G401 (cell line): Measurements from ENCODE around the gene CAP1. TPM values are rescaled to one million over a fixed set of nuclear protein-coding genes. Genes with fewer than 3 reads are reported as not detected.

Source experiments
- DNase-seq: peaks from one replicate; pipeline ENCODE4 v3.0.0-alpha.2; 2015; ENCODE audit warnings: low spot score
- in situ Hi-C: cut with HindIII; loops from 2 replicates; pipeline ENCODE4 v1.10.0; 2016; ENCODE audit warnings: low sequenced_read_pairs, mixed read lengths
- total RNA-seq: library from RNA; depleted of rRNA; stranded (reverse); fragments of >200 nt; shearing (Covaris generic); gene quantifications from 2 replicates; pipeline ENCODE4 v1.2.3, GENCODE V29; 2014; rRNA removed

The CAP1 gene
- total RNA-seq, 1 experiment from 2014 or later: 183 TPM

GRCh38 chr1:40090652-40091355 is 50.3 kb downstream of the CAP1 start:
- no peak for DNase-seq
- in situ Hi-C loops: no loop called here

- in situ Hi-C loops: no loop called here
- no peak for DNase-seq
Measured at GRCh38 chr1:40092241-40092640, 51.7 kb downstream of the CAP1 start.

DNA sequence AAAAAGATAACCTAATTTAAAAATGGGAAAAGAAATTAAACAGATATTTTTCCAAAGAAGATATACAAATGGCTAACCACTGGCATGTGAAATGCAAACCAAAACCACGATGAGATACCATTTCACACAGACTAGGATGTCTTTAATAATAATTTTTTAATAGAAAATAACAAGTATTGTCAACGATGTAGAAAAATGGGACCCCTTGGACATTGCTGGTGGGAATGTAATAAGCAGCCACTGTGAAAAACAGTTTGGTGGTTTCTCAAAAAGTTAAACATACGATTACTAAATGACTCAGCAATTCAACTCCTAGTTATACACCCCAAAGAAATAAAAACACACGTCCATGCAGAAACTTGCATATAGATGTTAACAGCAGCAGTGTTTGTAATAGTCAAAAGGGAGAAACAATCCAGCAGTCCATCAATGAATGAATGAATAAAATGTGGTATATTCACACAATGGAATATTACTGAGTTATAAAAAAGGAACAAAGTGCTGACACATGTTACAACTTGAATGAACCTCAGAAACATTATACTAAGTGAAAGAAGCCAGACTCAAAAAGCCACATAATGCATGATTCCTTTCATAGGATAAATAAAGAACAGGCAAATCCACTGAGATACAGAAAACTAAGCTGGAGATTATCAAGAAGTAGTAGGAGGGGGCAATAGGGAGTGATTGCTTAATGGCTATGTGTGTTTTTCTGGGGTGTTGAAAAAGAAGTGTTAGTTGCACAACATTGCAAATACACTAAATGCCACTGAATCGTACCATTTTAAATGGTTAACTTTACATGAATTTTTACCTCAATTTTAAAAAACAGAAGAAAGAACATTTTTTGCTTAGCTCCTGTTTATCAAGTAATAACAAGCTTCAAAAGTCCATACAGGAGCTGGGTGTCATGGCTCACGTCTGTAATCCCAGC is 52.4 kb downstream of the CAP1 start:
- in situ Hi-C loops: no loop called here
- DNase-seq: no peak

DNA sequence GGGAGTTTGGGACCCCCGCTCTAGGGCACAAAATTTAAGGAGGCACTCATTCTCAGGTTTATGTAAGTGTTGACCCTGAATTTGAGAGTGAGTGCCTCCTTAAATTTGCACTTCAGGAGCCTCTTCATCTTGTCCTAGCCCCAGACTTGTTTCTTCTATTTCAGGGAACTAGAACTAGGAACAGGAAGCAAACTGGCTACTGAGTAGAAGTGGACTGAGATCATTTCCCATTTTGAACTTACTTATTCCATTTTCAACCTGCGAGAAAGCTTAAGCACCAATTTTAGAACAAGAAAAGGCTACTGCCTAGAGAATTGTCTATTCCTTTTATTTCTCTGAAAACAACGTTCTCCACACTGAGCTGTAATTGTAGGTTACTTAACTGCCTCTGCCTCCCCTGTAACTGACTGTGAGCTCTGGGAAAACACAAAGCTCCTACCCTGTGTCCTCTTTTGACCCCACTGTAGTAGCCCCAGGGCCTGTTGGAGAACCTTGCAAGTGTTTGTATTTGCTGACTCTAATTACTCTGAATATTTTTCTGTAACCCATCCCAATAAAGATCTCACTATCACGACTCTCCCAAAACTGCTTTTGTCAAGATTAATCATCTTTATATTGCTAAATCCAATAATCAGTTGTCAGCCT is 54.1 kb downstream of the CAP1 start:
- DNase-seq: no peak
- in situ Hi-C loops: no loop called here

- in situ Hi-C loops: no loop called here
- no peak for DNase-seq
Measured at GRCh38 chr1:40095806-40096205, 55.3 kb downstream of the CAP1 start.

- no peak for DNase-seq
- in situ Hi-C loops: no loop called here
Measured at GRCh38 chr1:40096646-40096976, 56.1 kb downstream of the CAP1 start.

DNA sequence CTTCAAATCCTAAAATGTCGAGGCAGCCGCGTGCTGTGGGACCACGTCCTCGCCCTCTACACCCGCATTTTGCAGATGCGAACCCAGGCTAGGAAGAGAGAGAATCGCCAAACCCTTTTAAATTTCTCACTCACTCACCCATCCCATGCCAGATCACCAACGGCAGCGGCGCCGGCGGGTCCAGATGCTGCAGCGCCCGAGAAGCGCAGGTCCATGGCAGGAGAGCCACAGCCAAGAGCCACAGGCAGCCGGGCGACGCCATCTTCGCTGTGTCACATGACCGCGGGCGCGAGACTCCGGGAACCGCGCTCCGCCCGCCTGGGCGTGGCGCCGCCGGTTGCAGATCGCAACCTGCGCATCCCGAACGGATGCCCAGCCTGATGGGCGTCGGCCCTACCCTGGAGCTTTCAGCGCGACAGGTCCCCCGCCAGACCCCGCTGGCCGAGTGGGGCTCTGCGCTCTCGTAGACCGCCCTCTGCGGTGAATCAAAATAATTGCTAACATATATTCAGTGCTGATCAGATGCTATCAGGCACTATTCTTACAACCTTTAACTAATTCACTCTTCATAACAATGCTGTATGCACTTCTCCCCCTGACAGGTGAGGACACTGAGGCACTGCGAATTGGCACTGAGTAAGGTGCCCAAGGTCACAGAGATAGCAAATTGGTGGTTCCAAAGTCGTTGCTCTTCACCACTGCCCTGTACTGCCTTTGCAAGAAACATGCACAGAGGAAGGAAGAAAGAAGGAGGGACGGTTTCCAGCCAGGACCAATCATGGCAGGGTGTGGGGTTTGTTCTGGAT is 56.7 kb downstream of the CAP1 start, which contains the start of gene PPT1:
Gene PPT1 (minus strand): TSS at position 276 of the 806 bp plus-strand sequence. CDS start 14 bp downstream, at position 262.
- in situ Hi-C loops: no loop called here
- DNase-seq: peak; percentile 81

DNA sequence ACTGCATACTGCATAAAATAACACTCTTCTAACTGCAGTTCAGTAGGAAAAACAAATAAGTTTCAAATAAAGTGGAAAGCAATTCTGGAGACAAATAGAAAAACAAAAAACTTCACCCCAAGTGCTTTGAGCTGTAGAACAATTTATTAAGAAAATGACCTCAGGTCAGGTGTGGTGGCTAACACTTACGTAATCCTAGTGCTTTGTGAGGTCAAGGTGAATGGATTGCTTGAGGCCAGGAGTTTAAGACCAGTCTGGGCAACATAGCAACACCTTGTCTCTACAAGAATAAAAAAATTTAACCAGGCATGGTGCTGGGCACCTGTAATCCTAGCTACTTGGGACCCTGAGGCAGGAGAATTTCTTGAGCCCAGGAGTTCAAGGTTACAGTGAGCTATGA is 61.5 kb downstream of the CAP1 start:
- in situ Hi-C loops: no loop called here
- no peak for DNase-seq

DNA sequence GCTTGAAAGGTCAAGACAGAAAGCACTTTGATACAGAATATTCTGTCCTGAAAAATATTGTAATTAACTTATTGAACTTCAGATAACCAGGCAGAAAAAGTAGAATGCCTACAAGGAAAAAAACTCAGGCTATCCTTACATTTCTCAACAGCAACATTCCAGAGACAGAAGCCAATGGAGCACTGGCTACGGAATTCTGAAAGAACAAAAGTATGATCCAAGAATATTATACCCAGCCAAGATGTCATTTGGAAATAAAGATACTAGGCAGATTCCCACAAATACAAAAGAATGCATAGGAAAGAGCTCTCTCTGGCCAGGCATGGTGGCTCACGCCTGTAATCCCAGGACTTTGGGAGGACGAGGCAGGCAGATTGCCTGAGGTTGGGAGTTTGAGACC is 62.4 kb downstream of the CAP1 start:
- no peak for DNase-seq
- in situ Hi-C loops: no loop called here

DNA sequence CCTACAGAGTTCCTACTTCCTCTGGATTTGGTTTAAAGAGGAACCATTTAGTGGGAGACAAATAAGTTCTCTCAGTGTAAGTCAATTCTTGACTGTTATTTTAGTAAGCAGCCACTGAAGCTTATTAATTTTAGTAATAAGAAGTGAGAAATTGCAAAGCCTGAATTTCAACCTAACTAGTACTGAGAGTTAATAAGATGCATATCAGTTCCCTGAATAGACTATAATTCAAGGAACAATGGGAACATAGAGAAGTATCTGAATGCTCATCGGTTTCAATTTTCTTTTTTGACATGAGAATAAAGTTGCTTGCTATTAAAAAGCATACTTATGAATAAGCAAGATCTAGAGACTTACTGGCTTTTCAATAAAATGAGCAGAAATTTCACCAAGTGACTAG is 64.5 kb downstream of the CAP1 start:
- DNase-seq: no peak
- in situ Hi-C loops: no loop called here

DNA sequence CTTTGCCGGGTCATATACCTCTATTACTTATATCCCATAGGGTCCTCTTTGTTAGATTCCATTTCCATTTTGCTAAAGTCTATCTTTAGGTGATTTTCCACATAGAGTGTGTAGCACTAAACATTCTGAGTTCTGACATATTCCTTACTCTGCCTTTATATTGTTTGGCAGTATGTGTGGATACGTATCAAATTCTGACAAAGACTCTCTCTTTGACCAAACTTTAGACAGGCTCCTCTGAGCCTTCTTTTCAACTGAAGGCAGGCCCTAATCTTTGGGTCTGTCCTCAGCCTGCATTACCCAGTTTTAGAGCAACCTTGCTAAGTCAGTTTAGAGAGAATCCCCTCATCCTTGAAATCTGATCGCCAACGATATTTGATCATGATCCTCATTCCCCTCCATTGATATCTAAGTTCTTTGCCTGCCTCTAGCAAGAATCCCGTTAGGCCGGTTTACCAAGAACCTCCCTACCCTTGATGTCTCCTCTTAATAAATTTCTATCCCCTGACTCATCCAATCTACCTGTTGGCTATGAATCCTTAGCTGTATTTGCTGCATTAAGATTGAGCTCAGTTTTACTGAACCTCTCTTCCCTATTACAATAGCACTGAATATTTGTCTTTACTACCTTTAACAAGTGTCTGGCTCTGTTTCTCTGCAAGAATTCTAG is 66.9 kb downstream of the CAP1 start:
- in situ Hi-C loops: no loop called here

DNA sequence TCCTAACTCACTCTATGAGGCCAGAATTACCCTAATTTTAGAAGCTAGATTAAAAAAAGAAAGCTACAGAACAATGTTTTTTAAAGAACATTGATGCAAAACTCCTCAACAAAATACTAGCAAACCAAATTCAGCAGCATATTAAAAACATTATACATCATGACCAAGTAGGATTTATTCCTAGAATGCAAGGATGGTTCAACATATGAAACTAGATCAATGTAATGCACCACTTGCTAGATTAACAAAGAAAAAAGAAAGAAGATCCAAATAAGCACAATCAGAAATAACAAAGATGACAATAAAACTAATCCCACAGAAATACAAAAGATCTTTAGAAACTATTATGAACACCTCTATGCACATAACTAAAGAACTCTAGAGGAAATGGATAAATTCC is 69.9 kb downstream of the CAP1 start:
- in situ Hi-C loops: no loop called here
- no peak for DNase-seq

More for the DNA sequence above, 66.9 kb downstream of the CAP1 start:
- no peak for DNase-seq

DNA sequence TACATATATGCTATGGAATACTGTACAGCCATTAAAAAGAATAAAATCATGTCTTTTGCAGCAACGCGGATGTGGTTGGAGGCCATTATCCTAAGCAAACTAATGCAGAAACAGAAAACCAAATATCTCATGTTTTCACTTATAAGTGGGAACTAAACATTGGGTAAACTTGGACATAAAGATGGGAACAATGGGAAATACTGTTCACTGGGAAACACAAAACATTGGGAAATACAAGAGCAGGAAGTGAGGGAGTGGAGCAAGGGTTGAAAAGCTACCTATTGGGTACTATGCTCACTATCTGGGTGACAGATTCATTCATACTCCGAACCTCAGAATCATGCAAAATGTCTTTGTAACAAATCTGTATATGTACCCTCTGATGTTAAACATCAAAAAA is 73.9 kb downstream of the CAP1 start:
- no peak for DNase-seq
- in situ Hi-C loops: no loop called here

GRCh38 chr1:40120128-40120527 is 79.6 kb downstream of the CAP1 start:
- DNase-seq: no peak
- in situ Hi-C loops: no loop called here

Other genes starting within 250 kb of the CAP1 start
- gene TRIT1, start 157.2 kb upstream of the CAP1 start, total RNA-seq: 71.8 and 83.3 TPM in 2 replicates
- 8.2 and 11.3 TPM in 2 replicates for gene MYCL, start 138.8 kb upstream of the CAP1 start, total RNA-seq
- gene MFSD2A, start 85.6 kb upstream of the CAP1 start, total RNA-seq: 4.3 and 7.9 TPM in 2 replicates
- gene PPT1, start 56.5 kb downstream of the CAP1 start, total RNA-seq: 181 and 227 TPM in 2 replicates
- gene RLF, start 120.7 kb downstream of the CAP1 start, total RNA-seq: 9.4 and 10.4 TPM in 2 replicates
- not detected in 2 replicates for gene TMCO2, start 207.2 kb downstream of the CAP1 start, total RNA-seq
- 16.1 and 36.0 TPM in 2 replicates for gene ZMPSTE24, start 217.5 kb downstream of the CAP1 start, total RNA-seq